ENCODE data around the gene IQSEC2.

DNA sequence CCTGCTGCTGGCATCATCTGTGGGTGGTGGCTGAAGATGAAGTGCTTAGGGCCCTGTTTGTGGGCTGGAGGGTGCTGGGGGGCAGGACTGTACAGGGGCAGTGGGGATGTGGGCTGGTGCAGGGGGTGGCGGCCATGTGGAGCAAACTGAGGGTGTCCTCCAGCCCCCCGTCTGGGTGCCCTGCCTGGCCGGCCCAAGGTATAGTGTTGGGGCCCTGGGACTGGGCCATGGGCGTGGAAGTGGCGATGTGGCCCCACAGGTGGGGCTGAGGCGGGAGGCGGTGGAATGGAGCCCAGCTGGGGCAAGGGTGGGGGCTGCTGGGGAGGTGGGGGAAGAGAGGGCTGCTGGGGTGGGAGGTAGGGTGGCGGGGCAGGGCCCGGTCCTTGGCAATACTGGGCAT, 46.9 kb downstream of the IQSEC2 start:
- TF ChIP-seq POLR2A (IDR thresholded peaks at IDR 0.05) = no peak
- TF ChIP-seq, protein P1, sequence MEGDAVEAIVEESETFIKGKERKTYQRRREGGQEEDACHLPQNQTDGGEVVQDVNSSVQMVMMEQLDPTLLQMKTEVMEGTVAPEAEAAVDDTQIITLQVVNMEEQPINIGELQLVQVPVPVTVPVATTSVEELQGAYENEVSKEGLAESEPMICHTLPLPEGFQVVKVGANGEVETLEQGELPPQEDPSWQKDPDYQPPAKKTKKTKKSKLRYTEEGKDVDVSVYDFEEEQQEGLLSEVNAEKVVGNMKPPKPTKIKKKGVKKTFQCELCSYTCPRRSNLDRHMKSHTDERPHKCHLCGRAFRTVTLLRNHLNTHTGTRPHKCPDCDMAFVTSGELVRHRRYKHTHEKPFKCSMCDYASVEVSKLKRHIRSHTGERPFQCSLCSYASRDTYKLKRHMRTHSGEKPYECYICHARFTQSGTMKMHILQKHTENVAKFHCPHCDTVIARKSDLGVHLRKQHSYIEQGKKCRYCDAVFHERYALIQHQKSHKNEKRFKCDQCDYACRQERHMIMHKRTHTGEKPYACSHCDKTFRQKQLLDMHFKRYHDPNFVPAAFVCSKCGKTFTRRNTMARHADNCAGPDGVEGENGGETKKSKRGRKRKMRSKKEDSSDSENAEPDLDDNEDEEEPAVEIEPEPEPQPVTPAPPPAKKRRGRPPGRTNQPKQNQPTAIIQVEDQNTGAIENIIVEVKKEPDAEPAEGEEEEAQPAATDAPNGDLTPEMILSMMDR (IDR thresholded peaks at IDR 0.05) = no peak
